IMR-90 (cell line): ENCODE measurements around the gene NAPSA. TPM values are rescaled to one million over a fixed set of nuclear protein-coding genes. Genes with fewer than 3 reads are reported as not detected.
A peak's percentile ranks its signal among the peaks of the same experiment; 100 is the strongest.

Experiments used
- ATAC-seq: fragments of 200-7000 bp; cut with Tn5 transposase; 2 replicates; pipeline ENCODE4 v1.9.1; 2020; ENCODE audit warnings: low read depth, mild to moderate bottlenecking, moderate library complexity
- BruUV-seq: library from RNA; stranded (reverse); fragments of 400-500 nt; replicated peaks from 2 replicates; lab custom pipeline; 2021; lab: Mats Ljungman, UMichigan
- CTCF ChIA-PET: fragments of 300-600 bp; formaldehyde crosslinking; extraction: SDS; loops from one replicate; lab custom pipeline; 2021; ENCODE audit warnings: antibody characterized with exemption; lab: Yijun Ruan, JAX
- POLR2A ChIA-PET: fragments of 300-600 bp; sonication (Branson Sonifier 250); formaldehyde crosslinking; loops from one replicate; lab custom pipeline; 2022; ENCODE audit warnings: antibody characterized with exemption; ENCODE audit not compliant: unreplicated experiment; lab: Charles Lee
- DNase-seq: peaks from one replicate; pipeline ENCODE4 v3.0.0; 2013
- H2AFZ ChIP-seq: replicated peaks from 2 replicates; pipeline ENCODE3; 2013; ENCODE audit warnings: low read length, mild to moderate bottlenecking; ENCODE audit not compliant: poor library complexity
- H2AK5ac ChIP-seq: 2 replicates; pipeline ENCODE4 v1.6.1; 2013; ENCODE audit warnings: low read depth, low read length, inconsistent platforms
- H2AK9ac ChIP-seq: replicated peaks from 2 replicates; pipeline ENCODE3; 2013; ENCODE audit warnings: mild to moderate bottlenecking, low read depth, low read length, moderate library complexity; ENCODE audit not compliant: poor library complexity
- H2BK120ac ChIP-seq: 2 replicates; pipeline ENCODE4 v1.6.1; 2013; ENCODE audit warnings: low read depth, low read length, inconsistent platforms
- H2BK15ac ChIP-seq: 3 replicates; pipeline ENCODE4 v1.6.1; 2013; ENCODE audit warnings: low read depth, low read length, inconsistent platforms
- H2BK20ac ChIP-seq: 2 replicates; pipeline ENCODE4 v1.6.1; 2013; ENCODE audit warnings: low read depth, mild to moderate bottlenecking, inconsistent platforms, low read length, moderate library complexity
- H2BK5ac ChIP-seq: 2 replicates; pipeline ENCODE4 v1.6.1; 2013; ENCODE audit warnings: mild to moderate bottlenecking, low read depth, low read length, inconsistent platforms; ENCODE audit not compliant: poor library complexity, severe bottlenecking
- H3K14ac ChIP-seq: replicated peaks from 2 replicates; pipeline ENCODE4 v1.6.1; 2013; ENCODE audit warnings: low read depth, low read length, inconsistent platforms
- H3K18ac ChIP-seq: 2 replicates; pipeline ENCODE4 v1.6.1; 2013; ENCODE audit warnings: low read depth, low read length, control low read depth
- H3K23ac ChIP-seq: 2 replicates; pipeline ENCODE4 v1.6.1; 2013; ENCODE audit warnings: low read depth, low read length, inconsistent platforms
- H3K27ac ChIP-seq: 2 replicates; pipeline ENCODE4 v1.5.1; 2013; ENCODE audit warnings: mild to moderate bottlenecking, control low read depth, low read length; ENCODE audit not compliant: insufficient read depth
- H3K27me3 ChIP-seq: 2 replicates; pipeline ENCODE4 v1.6.1; 2013; ENCODE audit warnings: low read length; ENCODE audit not compliant: control insufficient read depth, insufficient read depth
- H3K36me3 ChIP-seq: 2 replicates; pipeline ENCODE4 v1.6.1; 2013; ENCODE audit warnings: low read length, mixed read lengths; ENCODE audit not compliant: control insufficient read depth, insufficient read depth
- H3K4ac ChIP-seq: 2 replicates; pipeline ENCODE4 v1.6.1; 2013; ENCODE audit warnings: low read depth, low read length, inconsistent platforms
- H3K4me1 ChIP-seq: 2 replicates; pipeline ENCODE4 v1.6.1; 2013; ENCODE audit warnings: low read length, mixed read lengths; ENCODE audit not compliant: control insufficient read depth, insufficient read depth
- H3K4me2 ChIP-seq: 2 replicates; pipeline ENCODE4 v1.6.1; 2013; ENCODE audit warnings: low read depth, mild to moderate bottlenecking, control low read depth, low read length, moderate library complexity
- H3K4me3 ChIP-seq: 2 replicates; pipeline ENCODE4 v1.5.1; 2013; ENCODE audit warnings: low read depth, mild to moderate bottlenecking, control low read depth, low read length, moderate library complexity; ENCODE audit not compliant: insufficient read depth
- H3K56ac ChIP-seq: 2 replicates; pipeline ENCODE4 v1.6.1; 2013; ENCODE audit warnings: low read length, inconsistent platforms; ENCODE audit not compliant: insufficient read depth; ENCODE audit errors: extremely low read depth
- H3K79me1 ChIP-seq, 2 experiments: 2 replicates each; pipeline ENCODE4 v1.6.1; 2013; ENCODE audit warnings: low read length in 2 of 2, inconsistent platforms in 1 of 2, low read depth in 1 of 2
- H3K9ac ChIP-seq: 2 replicates; pipeline ENCODE4 v1.6.1; 2013; ENCODE audit warnings: low read depth, low read length, control low read depth
- H3K9me1 ChIP-seq: 2 replicates; pipeline ENCODE4 v1.6.1; 2013; ENCODE audit warnings: low read length, inconsistent platforms; ENCODE audit not compliant: insufficient read depth
- H3K9me3 ChIP-seq: 2 replicates; pipeline ENCODE4 v1.6.1; 2013; ENCODE audit warnings: low read length; ENCODE audit not compliant: control insufficient read depth, insufficient read depth
- H4K20me1 ChIP-seq: 2 replicates; pipeline ENCODE4 v1.6.1; 2013; ENCODE audit warnings: low read length, inconsistent platforms; ENCODE audit not compliant: insufficient read depth
- H4K5ac ChIP-seq: 2 replicates; pipeline ENCODE4 v1.6.1; 2013; ENCODE audit warnings: mild to moderate bottlenecking, low read depth, low read length, control low read depth
- H4K8ac ChIP-seq, 2 experiments: 2 replicates each; pipeline ENCODE4 v1.6.1; 2013; ENCODE audit warnings: low read depth in 2 of 2, low read length in 2 of 2, control low read depth in 1 of 2, inconsistent platforms in 1 of 2
- H4K91ac ChIP-seq: 2 replicates; pipeline ENCODE4 v1.6.1; 2013; ENCODE audit warnings: low read depth, low read length, inconsistent platforms; ENCODE audit not compliant: insufficient read depth
- BHLHE40 ChIP-seq: fragments of 150-350 bp; IDR thresholded peaks from 2 replicates; pipeline ENCODE4 v1.6.1; 2016; ENCODE audit warnings: mild to moderate bottlenecking, low read depth, low read length
- CEBPB ChIP-seq: IDR thresholded peaks from 2 replicates; pipeline ENCODE4 v1.6.1; 2012; ENCODE audit warnings: low read depth, low read length, improper control_type of control experiment
- CHD1 ChIP-seq: IDR thresholded peaks from 2 replicates; pipeline ENCODE4 v1.6.1; 2012; ENCODE audit warnings: low read depth, low read length, improper control_type of control experiment
- CTCF ChIP-seq: conservative IDR thresholded peaks from 2 replicates; pipeline ENCODE4 v1.5.1; 2012; ENCODE audit warnings: mild to moderate bottlenecking, low read depth, low read length, improper control_type of control experiment
- ELK1 ChIP-seq: fragments of 150-350 bp; IDR thresholded peaks from 2 replicates; pipeline ENCODE4 v1.6.1; 2016; ENCODE audit warnings: low read depth, mild to moderate bottlenecking, low read length, moderate library complexity, borderline replicate concordance
- FOS ChIP-seq: fragments of 150-350 bp; IDR thresholded peaks from 2 replicates; pipeline ENCODE4 v1.6.1; 2016; ENCODE audit warnings: low read depth, low read length
- MXI1 ChIP-seq: IDR thresholded peaks from 2 replicates; pipeline ENCODE4 v1.6.1; 2012; ENCODE audit warnings: low read depth, mild to moderate bottlenecking, low read length, moderate library complexity, borderline replicate concordance
- NFE2L2 ChIP-seq: fragments of 150-350 bp; IDR thresholded peaks from 2 replicates; pipeline ENCODE4 v1.6.1; 2016; ENCODE audit warnings: low read depth, mild to moderate bottlenecking, low read length
- RAD21 ChIP-seq: IDR thresholded peaks from 2 replicates; pipeline ENCODE4 v1.6.1; 2012; ENCODE audit warnings: low read length, improper control_type of control experiment
- SMC3 ChIP-seq: fragments of 150-350 bp; IDR thresholded peaks from 2 replicates; pipeline ENCODE4 v1.6.1; 2016; ENCODE audit warnings: low read depth, mild to moderate bottlenecking, antibody characterized with exemption, low read length, moderate library complexity
- USF2 ChIP-seq: fragments of 150-350 bp; IDR thresholded peaks from 2 replicates; pipeline ENCODE4 v1.6.1; 2017; ENCODE audit warnings: mild to moderate bottlenecking, antibody characterized with exemption, low read length, low read depth
- WGBS, 2 experiments: methylation state at CpG; one replicate each; pipeline versions ENCODE4 v1.1.5 to v1.1.7; 2013; ENCODE audit warnings: missing lambda C conversion rate in 2 of 2; ENCODE audit not compliant: insufficient read length in 1 of 2; ENCODE audit errors: extremely low coverage in 2 of 2; 5-methylcytosine and 5-hydroxymethylcytosine counted together
- dilution Hi-C: fragments of 300-500 bp; cut with HindIII; formaldehyde crosslinking; loops from one replicate; pipeline ENCODE4 v1.14.3; 2018; ENCODE audit warnings: low sequenced_read_pairs; ENCODE audit not compliant: unreplicated experiment
- in situ Hi-C: fragments of 300-500 bp; cut with MboI; formaldehyde crosslinking; loops from 3 replicates; pipeline ENCODE4 v1.14.3; 2019; ENCODE audit warnings: low sequenced_read_pairs, inconsistent platforms, mixed read lengths
- intact Hi-C: fragments of 100-400 bp; cut with micrococcal nuclease; formaldehyde crosslinking; loops from 2 replicates; pipeline ENCODE4 v1.10.0; 2022
- polyA plus RNA-seq, 3 experiments: library from polyadenylated mRNA; depleted of rRNA; stranded (reverse); fragments of >200 nt; gene quantifications; 2 replicates each; pipeline ENCODE4 v1.2.3, GENCODE V29; 2012; ENCODE audit warnings: low replicate concordance in 1 of 3
- total RNA-seq: library from RNA; depleted of rRNA; stranded (reverse); fragments of >200 nt; gene quantifications from 2 replicates; pipeline ENCODE4 v1.2.3, GENCODE V29; 2012

Gene NAPSA
- total and polyA plus RNA-seq, 2 of the 4 experiments (the other 2 are of a cell fraction): 0.39 TPM; not detected in 1

GRCh38 chr19:50365434-50366306, at the start of gene NAPSA (continued):
- TF ChIP-seq ELK1 (no peak), FOS (no peak)

- Histone ChIP-seq H3K9me3 (no peaks in the 10 kb centered on the region), H2BK120ac (no peak overlapping the region), H3K4me3 (no peak overlapping the region), H4K5ac (no peak overlapping the region), H3K18ac (no peak overlapping the region), H3K27ac (no peak overlapping the region), H2AK9ac (no peak overlapping the region), H2BK20ac (no peak overlapping the region), H2BK15ac (no peak overlapping the region), H3K9me1 (no peaks in the 10 kb centered on the region), H3K56ac (no peak overlapping the region), H2BK5ac (no peak overlapping the region), H3K36me3 (peaks cover 7% of the 10 kb centered on the region), H3K23ac (no peak overlapping the region), H4K20me1 (no peaks in the 10 kb centered on the region), H3K14ac (no peak overlapping the region), H3K79me1 (no peaks in the 10 kb centered on the region), H3K4me1 (no peaks in the 10 kb centered on the region), H3K27me3 (peaks cover 2% of the 10 kb centered on the region; the same call in 1 of the 2 replicates), H4K91ac (no peak overlapping the region), H4K8ac (no peak overlapping the region), H3K9ac (no peak overlapping the region), H2AK5ac (no peak overlapping the region), H2AFZ (peak overlapping the region; percentile 32), H3K4me2 (no peak overlapping the region), H3K4ac (no peak overlapping the region)
- POLR2A ChIA-PET: no interaction called here
- CTCF ChIA-PET: no interaction called here
- dilution Hi-C loops (no loop called here), in situ Hi-C loops (no loop called here), intact Hi-C loops (no loop called here)
- BruUV-seq: no TSS peak
- no peak for ATAC-seq
- DNase-seq: no peak
- no CpG with 5 or more reads among the region's 21 CpGs for WGBS, 2 experiments
- TF ChIP-seq CTCF (no peak), BHLHE40 (no peak), USF2 (no peak), RAD21 (no peak), NFE2L2 (no peak), SMC3 (no peak), CHD1 (no peak), CEBPB (no peak), MXI1 (no peak), ELK1 (no peak)
Measured at GRCh38 chr19:50413531-50413930, 48.1 kb upstream of the NAPSA start.
